HFFc6 (cell line): Measurements from ENCODE around the gene MAP1B. TPM values are rescaled to one million over a fixed set of nuclear protein-coding genes. Genes with fewer than 3 reads are reported as not detected.

Experiments used
- DNase-seq: peaks from one replicate; pipeline ENCODE4 v3.0.0-alpha.2; 2018
- H3K27ac Mint-ChIP-seq: 2 replicates; pipeline ENCODE4 v1.8.0; 2020; ENCODE audit warnings: mild to moderate bottlenecking, mixed read lengths
- H3K27me3 Mint-ChIP-seq: 2 replicates; pipeline ENCODE4 v1.8.0; 2021; ENCODE audit warnings: mild to moderate bottlenecking, moderate library complexity, mixed read lengths; ENCODE audit not compliant: insufficient read depth
- H3K36me3 Mint-ChIP-seq: 2 replicates; pipeline ENCODE4 v1.8.0; 2021; ENCODE audit warnings: low read depth, mixed read lengths
- H3K4me1 Mint-ChIP-seq: 2 replicates; pipeline ENCODE4 v1.8.0; 2020; ENCODE audit warnings: low read depth, mixed read lengths
- H3K4me3 Mint-ChIP-seq: 2 replicates; pipeline ENCODE4 v1.8.0; 2020; ENCODE audit warnings: mild to moderate bottlenecking, moderate library complexity, mixed read lengths
- H3K9me3 Mint-ChIP-seq: 2 replicates; pipeline ENCODE4 v1.8.0; 2020; ENCODE audit warnings: mild to moderate bottlenecking, mixed read lengths
- CTCF ChIP-seq: fragments of 200-600 bp; sonication (generic); IDR thresholded peaks from 2 replicates; pipeline ENCODE4 v1.5.0; 2021; ENCODE audit warnings: antibody characterized with exemption, mild to moderate bottlenecking
- total RNA-seq, 6 experiments: library from RNA; stranded (reverse); fragmentation: NEBNext Ultra II Directional; extraction: Animal tissue kit (Norgen Biotek cat#: 25700); gene quantifications; 2 replicates in 1 of 6; 3 replicates in 5 of 6; pipeline ENCODE4 v1.2.3, GENCODE V29; 2021

MAP1B gene
- total RNA-seq, 6 experiments from 2014 or later, result 164 to 272 (median 235) TPM

GRCh38 chr5:72109062-72109411 lies 1.8 kb downstream of the MAP1B start:
- Mint-ChIP-seq H3K9me3 (no peaks in the 10 kb centered on the region), H3K27me3 (peaks cover 1% of the 10 kb centered on the region; the same call in 1 of the 2 replicates), H3K4me1 (peaks cover 52% of the 10 kb centered on the region), H3K27ac (peak overlapping the region; percentile 77), H3K4me3 (peak overlapping the region; percentile 95), H3K36me3 (peaks cover 42% of the 10 kb centered on the region)
- no peak for DNase-seq
- TF ChIP-seq CTCF, result no peak

- DNase-seq, result no peak
- peak overlapping the region; percentile 77 for H3K27ac Mint-ChIP-seq
- H3K36me3 Mint-ChIP-seq, result peaks cover 43% of the 10 kb centered on the region
- no peaks in the 10 kb centered on the region for H3K9me3 Mint-ChIP-seq
- H3K27me3 Mint-ChIP-seq, result peaks cover 1% of the 10 kb centered on the region; the same call in 1 of the 2 replicates
- TF ChIP-seq CTCF, result peak; percentile 44; the same call in 1 of the 2 replicates
- peak overlapping the region; percentile 95 for H3K4me3 Mint-ChIP-seq
- H3K4me1 Mint-ChIP-seq, result peaks cover 55% of the 10 kb centered on the region
These were observed 2.4 kb downstream of the MAP1B start for GRCh38 chr5:72109625-72110024.

- Mint-ChIP-seq H3K4me1 (peaks cover 55% of the 10 kb centered on the region), H3K36me3 (peaks cover 48% of the 10 kb centered on the region), H3K27me3 (peaks cover 1% of the 10 kb centered on the region; the same call in 1 of the 2 replicates), H3K9me3 (no peaks in the 10 kb centered on the region), H3K27ac (peak overlapping the region; percentile 77), H3K4me3 (peak overlapping the region; percentile 95)
- TF ChIP-seq CTCF, result no peak
- no peak for DNase-seq
These were observed 3.2 kb downstream of the MAP1B start for GRCh38 chr5:72110394-72111013.

GRCh38 chr5:72112389-72112788 lies 5.1 kb downstream of the MAP1B start:
- Mint-ChIP-seq H3K27ac (peak overlapping the region; percentile 49; the same call in 1 of the 2 replicates), H3K9me3 (no peaks in the 10 kb centered on the region), H3K36me3 (peaks cover 66% of the 10 kb centered on the region), H3K4me1 (peaks cover 52% of the 10 kb centered on the region), H3K27me3 (peaks cover 1% of the 10 kb centered on the region; the same call in 1 of the 2 replicates), H3K4me3 (peak overlapping the region; percentile 36; the same call in 1 of the 2 replicates)
- DNase-seq, result no peak
- no peak for TF ChIP-seq CTCF

- Mint-ChIP-seq H3K27ac (no peak overlapping the region), H3K9me3 (no peaks in the 10 kb centered on the region), H3K36me3 (peaks cover 78% of the 10 kb centered on the region), H3K27me3 (no peaks in the 10 kb centered on the region; the same call in 1 of the 2 replicates), H3K4me3 (no peak overlapping the region), H3K4me1 (peaks cover 51% of the 10 kb centered on the region)
- no peak for TF ChIP-seq CTCF
- no peak for DNase-seq
These were observed 7.4 kb downstream of the MAP1B start for GRCh38 chr5:72114629-72115028.
